Measurements from ENCODE around the gene CLDN25. TPM values are rescaled to one million over a fixed set of nuclear protein-coding genes. Genes with fewer than 3 reads are reported as not detected.
"Not testable (repeated sequence)": the region's sequence is repeated elsewhere in the genome, so short reads cannot be mapped to it uniquely, and the experiment has no call there.

CLDN25 gene
- total RNA-seq, 1 donor from 2014 or later, result not detected

- H3K9me3 ChIP-seq (ENCODE audit: insufficient read depth, low read depth, low read length), result no peaks in the 10 kb centered on the region
- TF ChIP-seq, protein P1, sequence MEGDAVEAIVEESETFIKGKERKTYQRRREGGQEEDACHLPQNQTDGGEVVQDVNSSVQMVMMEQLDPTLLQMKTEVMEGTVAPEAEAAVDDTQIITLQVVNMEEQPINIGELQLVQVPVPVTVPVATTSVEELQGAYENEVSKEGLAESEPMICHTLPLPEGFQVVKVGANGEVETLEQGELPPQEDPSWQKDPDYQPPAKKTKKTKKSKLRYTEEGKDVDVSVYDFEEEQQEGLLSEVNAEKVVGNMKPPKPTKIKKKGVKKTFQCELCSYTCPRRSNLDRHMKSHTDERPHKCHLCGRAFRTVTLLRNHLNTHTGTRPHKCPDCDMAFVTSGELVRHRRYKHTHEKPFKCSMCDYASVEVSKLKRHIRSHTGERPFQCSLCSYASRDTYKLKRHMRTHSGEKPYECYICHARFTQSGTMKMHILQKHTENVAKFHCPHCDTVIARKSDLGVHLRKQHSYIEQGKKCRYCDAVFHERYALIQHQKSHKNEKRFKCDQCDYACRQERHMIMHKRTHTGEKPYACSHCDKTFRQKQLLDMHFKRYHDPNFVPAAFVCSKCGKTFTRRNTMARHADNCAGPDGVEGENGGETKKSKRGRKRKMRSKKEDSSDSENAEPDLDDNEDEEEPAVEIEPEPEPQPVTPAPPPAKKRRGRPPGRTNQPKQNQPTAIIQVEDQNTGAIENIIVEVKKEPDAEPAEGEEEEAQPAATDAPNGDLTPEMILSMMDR (IDR thresholded peaks at IDR 0.05; ENCODE audit: insufficient read depth, low read depth, low read length), result no peak
- no peak for TF ChIP-seq EZH2 (IDR thresholded peaks at IDR 0.05; ENCODE audit: insufficient read depth, low read length)
- Mint-ChIP-seq H3K4me3 (ENCODE audit: unreplicated experiment) (no peak overlapping the region), H3K27me3 (ENCODE audit: low read depth, unreplicated experiment) (peaks cover 7% of the 10 kb centered on the region), H3K36me3 (ENCODE audit: low read depth, unreplicated experiment) (no peaks in the 10 kb centered on the region), H3K27ac (ENCODE audit: unreplicated experiment) (no peak overlapping the region), H3K4me1 (ENCODE audit: low read depth, unreplicated experiment) (peaks cover 8% of the 10 kb centered on the region), H3K9me3 (ENCODE audit: unreplicated experiment) (no peaks in the 10 kb centered on the region)
- no peak overlapping the region for H2AFZ ChIP-seq (ENCODE audit: low read depth, low read length)
- H4K20me1 ChIP-seq (ENCODE audit: insufficient read depth, low read length), result no peaks in the 10 kb centered on the region
- H3K4me2 ChIP-seq (ENCODE audit: low read length), result no peak overlapping the region
- no peak overlapping the region for H3K27ac ChIP-seq (ENCODE audit: low read depth, low read length)
- DNase-seq (ENCODE audit: low read depth), result no peak
- no peak overlapping the region for H3K4me3 ChIP-seq (ENCODE audit: insufficient read depth, low read depth, low read length)
- peaks cover 8% of the 10 kb centered on the region for H3K27me3 ChIP-seq (ENCODE audit: insufficient read depth, low read length)
- no peak for FAIRE-seq
- H3K79me2 ChIP-seq (ENCODE audit: insufficient read depth, low read length), result no peaks in the 10 kb centered on the region
- H3K9ac ChIP-seq (ENCODE audit: low read length), result no peak overlapping the region
- H3K4me1 ChIP-seq (ENCODE audit: insufficient read depth, low read length), result peaks cover 3% of the 10 kb centered on the region
- no peaks in the 10 kb centered on the region for H3K36me3 ChIP-seq (ENCODE audit: insufficient read depth, low read length)
These were observed 2.5 kb downstream of the CLDN25 start for GRCh38 chr11:113782134-113782533.

DNA sequence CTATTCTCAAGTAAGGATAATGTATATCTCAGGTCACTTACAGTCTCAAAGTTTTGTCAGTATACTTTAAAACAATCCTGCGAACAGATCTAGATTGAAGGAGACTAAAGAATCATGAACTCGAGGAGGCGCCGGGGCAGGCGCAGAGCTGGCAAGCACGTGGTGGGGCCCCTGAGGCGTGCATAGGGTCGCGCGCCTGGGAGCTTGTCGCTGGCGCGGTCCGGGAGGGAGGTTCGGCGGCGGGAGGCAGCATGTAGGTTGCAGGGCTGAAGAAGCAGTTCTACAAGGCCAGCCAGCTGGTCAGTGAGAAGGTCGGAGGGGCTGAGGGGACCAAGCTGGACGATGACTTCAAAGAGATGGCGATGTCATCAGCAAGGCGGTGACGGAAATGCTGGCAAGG, 9.4 kb downstream of the CLDN25 start:
- H4K20me1 ChIP-seq (ENCODE audit: insufficient read depth, low read length); DNase-seq (ENCODE audit: low read depth); H3K36me3 ChIP-seq (ENCODE audit: insufficient read depth, low read length); H3K9ac ChIP-seq (ENCODE audit: low read length); H3K27ac Mint-ChIP-seq (ENCODE audit: unreplicated experiment); H3K4me1 ChIP-seq (ENCODE audit: insufficient read depth, low read length); H2AFZ ChIP-seq (ENCODE audit: low read depth, low read length); H3K79me2 ChIP-seq (ENCODE audit: insufficient read depth, low read length); H3K9me3 Mint-ChIP-seq (ENCODE audit: unreplicated experiment); H3K4me3 Mint-ChIP-seq (ENCODE audit: unreplicated experiment); H3K4me3 ChIP-seq (ENCODE audit: insufficient read depth, low read depth, low read length); FAIRE-seq; H3K27me3 Mint-ChIP-seq (ENCODE audit: low read depth, unreplicated experiment); H3K27me3 ChIP-seq (ENCODE audit: insufficient read depth, low read length); H3K4me1 Mint-ChIP-seq (ENCODE audit: low read depth, unreplicated experiment); H3K27ac ChIP-seq (ENCODE audit: low read depth, low read length); H3K36me3 Mint-ChIP-seq (ENCODE audit: low read depth, unreplicated experiment); H3K9me3 ChIP-seq (ENCODE audit: insufficient read depth, low read depth, low read length); H3K4me2 ChIP-seq (ENCODE audit: low read length): not testable (repeated sequence)

- H3K9me3 ChIP-seq (ENCODE audit: insufficient read depth, low read depth, low read length), result no peaks in the 10 kb centered on the region
- no peak overlapping the region for H3K27ac ChIP-seq (ENCODE audit: low read depth, low read length)
- H3K9me3 Mint-ChIP-seq (ENCODE audit: unreplicated experiment), result no peaks in the 10 kb centered on the region
- H3K4me1 Mint-ChIP-seq (ENCODE audit: low read depth, unreplicated experiment), result no peaks in the 10 kb centered on the region
- no peaks in the 10 kb centered on the region for H3K36me3 Mint-ChIP-seq (ENCODE audit: low read depth, unreplicated experiment)
- H3K79me2 ChIP-seq (ENCODE audit: insufficient read depth, low read length), result no peaks in the 10 kb centered on the region
- H2AFZ ChIP-seq (ENCODE audit: low read depth, low read length), result no peak overlapping the region
- H3K27me3 Mint-ChIP-seq (ENCODE audit: low read depth, unreplicated experiment), result peaks cover 2% of the 10 kb centered on the region
- peaks cover 2% of the 10 kb centered on the region for H3K27me3 ChIP-seq (ENCODE audit: insufficient read depth, low read length)
- no peak overlapping the region for H3K9ac ChIP-seq (ENCODE audit: low read length)
- no peak overlapping the region for H3K4me3 Mint-ChIP-seq (ENCODE audit: unreplicated experiment)
- no peak overlapping the region for H3K27ac Mint-ChIP-seq (ENCODE audit: unreplicated experiment)
- FAIRE-seq (no peak), DNase-seq (ENCODE audit: low read depth) (no peak)
- H4K20me1 ChIP-seq (ENCODE audit: insufficient read depth, low read length), result no peaks in the 10 kb centered on the region
- no peak overlapping the region for H3K4me3 ChIP-seq (ENCODE audit: insufficient read depth, low read depth, low read length)
- no peaks in the 10 kb centered on the region for H3K4me1 ChIP-seq (ENCODE audit: insufficient read depth, low read length)
- H3K36me3 ChIP-seq (ENCODE audit: insufficient read depth, low read length), result no peaks in the 10 kb centered on the region
- no peak overlapping the region for H3K4me2 ChIP-seq (ENCODE audit: low read length)
- TF ChIP-seq EZH2 (IDR thresholded peaks at IDR 0.05; ENCODE audit: insufficient read depth, low read length), result no peak
- TF ChIP-seq, protein P1 (IDR thresholded peaks at IDR 0.05; ENCODE audit: insufficient read depth, low read depth, low read length), result no peak
These were observed 10.2 kb downstream of the CLDN25 start for GRCh38 chr11:113789675-113790320.

Data from astrocyte (in vitro differentiated cells and primary cell).